HG03354 (cell line): ENCODE data around the gene KIAA0408.
"Not testable (repeated sequence)": the region's sequence is repeated elsewhere in the genome, so short reads cannot be mapped to it uniquely, and the experiment has no call there.

ENCODE experiments used
- ATAC-seq: cut with Tn5 transposase; IDR thresholded peaks from one replicate; pipeline ENCODE4 v1.9.1; 2021; ENCODE audit warnings: mild to moderate bottlenecking; ENCODE audit not compliant: unreplicated experiment, poor library complexity, severe bottlenecking

KIAA0408 gene

DNA sequence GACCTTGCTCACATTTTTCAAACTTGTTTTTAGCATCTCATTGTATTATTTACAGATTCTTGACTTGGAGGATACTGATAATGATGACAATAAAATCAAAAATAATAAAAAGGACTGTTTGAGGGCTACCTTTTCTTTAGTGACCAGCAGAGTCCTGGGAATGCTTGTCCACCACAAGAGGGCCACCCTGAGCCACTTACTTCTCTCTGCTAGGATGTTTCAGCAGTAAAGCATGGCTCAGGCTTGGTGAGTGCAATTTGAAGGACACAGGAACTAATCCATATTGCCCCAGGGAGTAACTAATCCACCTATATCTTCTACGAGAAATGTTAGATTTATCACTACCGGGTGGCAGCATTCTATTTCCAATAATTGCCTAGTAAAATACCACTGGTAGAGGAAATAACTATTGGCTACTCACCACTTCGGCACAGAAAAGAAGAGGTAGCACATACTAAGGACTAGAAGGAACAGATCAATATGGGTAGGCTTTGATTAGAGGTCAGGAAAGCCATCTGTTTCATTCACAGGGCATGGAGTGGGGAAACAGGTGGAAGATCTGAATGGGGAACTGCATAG is 5.8 kb upstream of the KIAA0408 start:
- peak; percentile 91 for ATAC-seq

DNA sequence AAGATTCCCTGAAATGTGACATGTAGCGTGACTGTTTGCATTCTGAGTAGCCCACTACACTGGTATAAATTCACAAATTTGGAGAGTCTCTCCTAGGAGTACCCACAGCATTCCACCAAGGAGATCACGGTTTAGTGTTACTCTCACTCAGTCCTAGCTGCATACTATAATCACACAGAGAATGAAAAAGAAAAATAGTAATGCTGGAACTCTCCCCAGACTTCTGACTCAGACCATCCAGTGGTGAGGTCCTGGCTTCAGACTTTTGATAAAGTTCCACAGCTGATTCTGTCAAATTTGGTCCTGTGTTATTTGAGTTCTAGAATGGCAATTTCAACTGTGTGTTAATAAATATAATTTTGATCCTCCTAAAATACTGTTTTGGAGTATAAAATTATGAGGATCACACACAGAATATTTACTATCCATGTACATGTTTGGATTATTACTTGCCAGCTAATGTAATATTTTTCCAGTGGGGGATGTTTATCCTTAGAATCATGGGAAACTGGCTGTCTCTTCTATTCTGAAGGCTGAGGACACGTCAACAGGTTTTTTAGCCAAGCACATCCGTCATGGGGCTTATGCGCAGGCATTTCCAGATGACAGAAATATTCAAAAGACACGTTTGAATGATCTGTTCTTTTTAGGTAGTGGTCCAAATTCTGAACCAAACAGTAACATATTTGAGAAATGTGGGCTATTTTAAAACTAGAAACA is 5.1 kb upstream of the KIAA0408 start:
- no peak for ATAC-seq

DNA sequence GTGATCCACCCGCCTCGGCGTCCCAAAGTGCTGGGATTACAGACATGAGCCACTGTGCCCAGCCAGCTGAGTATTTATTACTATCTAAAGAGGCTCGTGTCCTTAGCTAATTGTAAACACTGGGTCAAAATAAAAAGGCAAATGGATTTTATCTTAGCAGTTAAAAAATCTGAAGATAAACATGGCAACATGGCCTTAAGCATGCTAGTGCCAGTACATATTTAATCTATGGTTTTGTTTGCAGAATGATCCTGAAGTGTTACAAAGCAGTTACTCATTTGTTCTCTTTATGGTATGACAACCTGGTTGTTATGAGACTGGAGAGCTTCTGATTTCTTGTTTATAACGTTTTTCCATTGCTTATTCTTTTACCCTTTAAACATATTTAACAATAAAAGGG is 3.9 kb upstream of the KIAA0408 start:
- no peak for ATAC-seq

DNA sequence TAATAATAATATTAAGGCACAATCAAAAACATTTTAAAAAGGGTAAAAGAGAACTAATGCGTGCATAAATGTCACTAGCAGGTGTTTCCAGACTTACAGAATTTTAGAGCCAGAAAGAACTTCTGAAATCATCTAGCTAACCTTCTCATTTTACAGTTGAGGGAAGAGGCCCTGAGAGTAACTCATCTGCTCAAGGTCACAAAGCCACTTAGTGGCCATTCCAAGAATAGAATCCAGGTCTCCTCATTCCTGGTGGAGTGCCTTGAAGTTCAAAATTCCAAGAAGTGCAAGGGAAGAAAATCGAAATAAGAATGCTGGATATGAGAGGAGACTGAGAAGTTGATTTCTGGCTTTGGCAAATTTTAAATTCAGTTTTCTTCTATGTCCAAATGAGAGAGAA is 3.2 kb upstream of the KIAA0408 start:
- ATAC-seq = no peak

GRCh38 chr6:127460465-127460864 is 1.3 kb upstream of the KIAA0408 start:
- no peak for ATAC-seq

- no peak for ATAC-seq
Measured at GRCh38 chr6:127458817-127459216, 372 bp downstream of the KIAA0408 start.

DNA sequence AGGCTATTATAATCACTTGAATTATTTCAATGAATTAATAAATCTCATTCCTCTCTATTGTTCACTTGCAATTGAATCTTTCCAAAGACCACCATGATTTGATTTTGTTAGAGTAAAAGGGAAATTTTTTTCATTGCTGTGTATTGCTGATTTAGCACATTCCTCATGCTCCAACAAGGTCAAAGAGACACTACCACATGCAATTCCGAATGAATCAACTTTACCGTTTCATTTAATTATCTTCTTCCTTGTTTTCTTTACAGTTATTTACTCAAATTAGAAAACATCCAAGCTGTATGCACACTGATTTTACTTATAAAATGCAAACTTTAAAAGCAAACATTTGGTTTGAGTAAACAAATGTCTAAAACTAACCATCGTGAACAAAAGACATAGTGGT is 967 bp downstream of the KIAA0408 start:
- no peak for ATAC-seq

- peak; percentile 46 for ATAC-seq
Measured at GRCh38 chr6:127457456-127458064, 1.6 kb downstream of the KIAA0408 start.

DNA sequence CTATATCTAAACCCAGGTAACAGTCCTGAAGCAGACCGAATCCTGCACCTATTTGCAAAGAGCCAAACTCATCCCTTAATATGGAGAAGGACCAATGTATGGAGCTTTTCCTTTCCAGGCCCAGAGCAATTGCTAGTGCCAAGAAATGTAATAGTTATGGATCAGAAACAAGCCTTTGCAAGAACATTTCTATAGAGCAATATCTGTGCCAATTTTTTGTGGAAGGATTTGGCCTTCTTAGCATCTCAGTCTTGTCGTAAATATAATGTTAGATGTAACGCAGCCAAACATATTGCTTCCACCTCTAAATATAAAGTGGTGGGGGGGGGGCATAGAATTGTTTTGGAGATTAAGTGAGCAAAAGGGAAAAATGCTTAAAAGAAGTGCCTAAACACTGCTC is 2.7 kb downstream of the KIAA0408 start:
- no peak for ATAC-seq

DNA sequence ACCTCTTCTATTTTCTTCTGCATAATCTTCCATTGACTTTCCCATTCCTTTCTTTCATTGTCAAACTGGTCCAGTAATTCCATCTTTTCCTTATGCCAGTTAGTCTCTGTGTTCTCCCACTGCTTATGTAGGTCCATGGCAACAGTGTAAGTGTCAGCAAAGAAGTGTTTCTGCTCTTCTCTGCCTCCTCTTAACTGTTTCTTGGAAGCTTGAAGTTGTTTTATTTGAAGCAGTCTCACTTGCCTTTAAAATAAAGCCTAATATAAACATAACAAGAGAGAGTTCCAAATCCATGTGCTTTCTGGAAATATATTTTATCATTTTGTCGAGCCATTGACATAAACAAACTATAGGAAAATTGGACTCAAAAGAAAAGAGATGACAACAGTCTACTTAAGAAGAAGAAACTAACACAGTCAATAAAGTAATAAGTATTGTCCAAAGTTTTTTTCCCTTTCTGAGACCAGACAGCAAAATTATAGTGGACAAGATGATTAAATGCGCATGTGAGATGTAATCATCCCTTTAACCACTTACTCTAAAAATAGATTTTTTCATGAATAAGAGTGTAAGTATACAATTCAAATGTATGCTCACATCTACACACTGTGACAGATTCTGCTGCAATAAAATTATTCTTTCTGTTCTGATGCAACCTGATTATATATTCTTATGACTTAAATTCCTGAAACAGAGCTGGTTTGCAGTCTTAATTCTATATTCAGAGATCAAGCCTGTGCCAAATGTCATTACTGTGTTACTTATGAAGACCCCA is 5.2 kb downstream of the KIAA0408 start:
- no peak for ATAC-seq

GRCh38 chr6:127452803-127453202 is 6.4 kb downstream of the KIAA0408 start:
- ATAC-seq = no peak

- ATAC-seq = no peak
Measured at GRCh38 chr6:127451388-127451787, 7.8 kb downstream of the KIAA0408 start.

- no peak for ATAC-seq
Measured at GRCh38 chr6:127447780-127448179, 11.4 kb downstream of the KIAA0408 start.

DNA sequence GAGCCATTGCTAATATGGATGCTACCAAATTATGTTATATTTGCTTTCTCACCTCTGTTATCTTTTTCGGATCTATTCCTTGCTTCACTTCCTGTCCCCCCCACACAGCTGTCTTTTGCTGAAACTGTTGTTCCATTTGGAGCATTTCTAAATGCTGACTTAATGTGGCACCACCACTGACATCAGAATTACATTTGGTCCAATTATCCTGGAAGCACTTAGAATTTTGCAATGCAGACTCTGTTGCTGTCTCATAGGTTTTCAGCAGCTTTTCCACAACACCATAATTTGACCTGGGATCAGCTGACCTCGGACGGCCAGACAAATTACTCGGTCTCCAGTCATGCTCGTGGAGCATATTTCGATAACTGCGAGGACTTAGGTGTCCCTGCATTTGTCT is 12.8 kb downstream of the KIAA0408 start:
- ATAC-seq = no peak

- no peak for ATAC-seq
Measured at GRCh38 chr6:127441881-127442280, 17.3 kb downstream of the KIAA0408 start.

- ATAC-seq = no peak
Measured at GRCh38 chr6:127439718-127440117, 19.5 kb downstream of the KIAA0408 start.

DNA sequence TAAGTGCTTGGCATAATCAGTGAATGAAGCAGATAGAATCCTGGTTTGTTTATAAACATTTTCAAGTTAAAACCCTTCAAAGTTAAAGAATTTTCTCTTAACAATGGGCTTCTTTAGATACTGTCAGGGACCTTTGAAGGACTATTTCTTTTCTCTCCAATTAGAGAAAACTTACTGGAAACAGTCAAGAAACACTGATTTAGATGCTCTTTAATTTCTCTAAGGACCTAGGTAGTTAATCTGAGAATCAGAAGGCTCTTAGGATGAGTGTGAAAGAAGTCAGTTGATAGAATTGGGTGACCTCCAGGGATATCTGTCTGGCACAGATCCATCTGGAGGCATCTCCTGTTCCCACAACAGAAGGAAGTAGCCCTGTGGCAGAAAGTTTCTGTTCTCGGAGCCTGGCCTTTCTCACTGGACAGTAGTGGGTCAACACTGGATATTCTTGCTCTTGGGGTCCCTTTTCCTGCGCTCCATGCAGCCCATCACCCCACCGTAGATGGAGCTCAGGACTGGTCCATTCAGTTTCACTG is 22.5 kb downstream of the KIAA0408 start:
- ATAC-seq = no peak

- no peak for ATAC-seq
Measured at GRCh38 chr6:127435626-127436220, 23.5 kb downstream of the KIAA0408 start.

GRCh38 chr6:127434651-127435050 is 24.5 kb downstream of the KIAA0408 start:
- no peak for ATAC-seq

- not testable (repeated sequence) for ATAC-seq
Measured at GRCh38 chr6:127428562-127428961, 30.6 kb downstream of the KIAA0408 start.
